ENCODE data around the gene IL6R. TPM values are rescaled to one million over a fixed set of nuclear protein-coding genes. Genes with fewer than 3 reads are reported as not detected.
A peak's percentile ranks its signal among the peaks of the same experiment; 100 is the strongest.
"Not testable (repeated sequence)": the region's sequence is repeated elsewhere in the genome, so short reads cannot be mapped to it uniquely, and the experiment has no call there.

IL6R gene
- total RNA-seq (2022) (5.0 and 8.3 TPM in 2 replicates), Bru-seq, nascent RNA (percentile 43 among the genes with signal in this experiment), BruChase-seq, experiment 1, labeled RNA remaining after a 6-hour chase (percentile 43 among the genes with signal in this experiment), BruChase-seq, experiment 2, labeled RNA remaining after a 2-hour chase (percentile 41 among the genes with signal in this experiment)
- long read RNA-seq, partial matches to known transcripts, result 3 of 4 reads
- long read RNA-seq, other reads (novel, unspliced or antisense), result 1 of 4 reads

- CTCF ChIA-PET, result interaction anchor here (0.6 to 3.1 kb wide), 9 partner anchors 13 to 141 kb away, joined by 3 to 15 read pairs (median 4); no protein-coding TSS in a partner anchor
- Mint-ChIP-seq H3K4me1 (ENCODE audit: low read depth, unreplicated experiment) (peaks cover 29% of the 10 kb centered on the region), H3K9me3 (ENCODE audit: low read depth, unreplicated experiment) (no peaks in the 10 kb centered on the region), H3K4me3 (ENCODE audit: low read depth, unreplicated experiment) (peak within 1 kb of the TSS; percentile 84), H3K36me3 (ENCODE audit: insufficient read depth, unreplicated experiment) (peaks cover 16% of the 10 kb centered on the region), H3K27me3 (ENCODE audit: unreplicated experiment) (no peaks in the 10 kb centered on the region), H3K27ac (ENCODE audit: unreplicated experiment) (peak within 1 kb of the TSS; percentile 83)
- BruUV-seq (replicated peaks), result no TSS peak
- intact Hi-C loops (cut with micrococcal nuclease; ENCODE audit: unreplicated experiment), result loop anchor here (1.0 kb wide), 1 partner anchor 73 kb away; no protein-coding TSS in a partner anchor
- DNase-seq, result peak; percentile 92
- no peak for TF ChIP-seq CTCF (IDR thresholded peaks at IDR 0.05; ENCODE audit: unreplicated experiment)
These were observed at the start of gene IL6R for GRCh38 chr1:154404984-154405746. Gene IL6R, plus strand, starts transcription at chr1:154405343. Its CDS starts 287 bp downstream, at chr1:154405630.

- Mint-ChIP-seq H3K36me3 (ENCODE audit: insufficient read depth, unreplicated experiment) (peaks cover 4% of the 10 kb centered on the region), H3K27me3 (ENCODE audit: unreplicated experiment) (peaks cover 20% of the 10 kb centered on the region), H3K4me1 (ENCODE audit: low read depth, unreplicated experiment) (peaks cover 10% of the 10 kb centered on the region), H3K9me3 (ENCODE audit: low read depth, unreplicated experiment) (no peaks in the 10 kb centered on the region), H3K27ac (ENCODE audit: unreplicated experiment) (no peak overlapping the region), H3K4me3 (ENCODE audit: low read depth, unreplicated experiment) (no peak overlapping the region)
- no TSS peak for BruUV-seq (replicated peaks)
- intact Hi-C loops (cut with micrococcal nuclease; ENCODE audit: unreplicated experiment), result no loop called here
- no peak for TF ChIP-seq CTCF (IDR thresholded peaks at IDR 0.05; ENCODE audit: unreplicated experiment)
- DNase-seq, result no peak
- CTCF ChIA-PET, result interaction anchor here (0.9 kb wide), 1 partner anchor 13 kb away, joined by 5 read pairs; no protein-coding TSS in a partner anchor
These were observed 46.6 kb upstream of the IL6R start for GRCh38 chr1:154358519-154358918.

- CTCF ChIA-PET, result interaction anchor here (0.6 to 1.1 kb wide), 4 partner anchors 119 to 1125 kb away, joined by 3 read pairs; no protein-coding TSS in a partner anchor
- intact Hi-C loops (cut with micrococcal nuclease; ENCODE audit: unreplicated experiment), result no loop called here
- H3K4me1 Mint-ChIP-seq (ENCODE audit: low read depth, unreplicated experiment), result no peaks in the 10 kb centered on the region
- H3K27ac Mint-ChIP-seq (ENCODE audit: unreplicated experiment), result no peak overlapping the region
- TF ChIP-seq CTCF (IDR thresholded peaks at IDR 0.05; ENCODE audit: unreplicated experiment), result no peak
- DNase-seq, result no peak
- H3K4me3 Mint-ChIP-seq (ENCODE audit: low read depth, unreplicated experiment), result no peak overlapping the region
- H3K9me3 Mint-ChIP-seq (ENCODE audit: low read depth, unreplicated experiment), result no peaks in the 10 kb centered on the region
- H3K27me3 Mint-ChIP-seq (ENCODE audit: unreplicated experiment), result peaks cover 9% of the 10 kb centered on the region
- BruUV-seq (replicated peaks), result no TSS peak
- no peaks in the 10 kb centered on the region for H3K36me3 Mint-ChIP-seq (ENCODE audit: insufficient read depth, unreplicated experiment)
These were observed 44.9 kb upstream of the IL6R start for GRCh38 chr1:154360288-154360687.

- H3K36me3 Mint-ChIP-seq (ENCODE audit: insufficient read depth, unreplicated experiment); H3K9me3 Mint-ChIP-seq (ENCODE audit: low read depth, unreplicated experiment); DNase-seq; H3K27me3 Mint-ChIP-seq (ENCODE audit: unreplicated experiment); H3K4me3 Mint-ChIP-seq (ENCODE audit: low read depth, unreplicated experiment); intact Hi-C loops (cut with micrococcal nuclease; ENCODE audit: unreplicated experiment); H3K27ac Mint-ChIP-seq (ENCODE audit: unreplicated experiment); H3K4me1 Mint-ChIP-seq (ENCODE audit: low read depth, unreplicated experiment); BruUV-seq (replicated peaks): not testable (repeated sequence)
- CTCF ChIA-PET, result interaction anchor here (0.6 to 1.1 kb wide), 3 partner anchors 119 to 1124 kb away, joined by 3 to 4 read pairs (median 3); no protein-coding TSS in a partner anchor
These were observed 44.3 kb upstream of the IL6R start for GRCh38 chr1:154360881-154361280.

Measured in Calu3 (cell line).